GM12874 (cell line): ENCODE results near the gene INPP5A.

Experiments used
- CTCF ChIP-seq: IDR thresholded peaks from 2 replicates; pipeline ENCODE4 v1.5.1; 2011; ENCODE audit warnings: low read depth, mild to moderate bottlenecking, control low read depth, low read length, moderate library complexity; ENCODE audit not compliant: insufficient read depth

INPP5A gene

GRCh38 chr10:132743925-132744490 lies 206.4 kb downstream of the INPP5A start:
- no peak for TF ChIP-seq CTCF

- TF ChIP-seq CTCF = no peak
Observed at GRCh38 chr10:132744839-132745238, 207.3 kb downstream of the INPP5A start.

GRCh38 chr10:132745511-132745910 lies 207.9 kb downstream of the INPP5A start:
- no peak for TF ChIP-seq CTCF

GRCh38 chr10:132745971-132746370 lies 208.4 kb downstream of the INPP5A start:
- no peak for TF ChIP-seq CTCF

GRCh38 chr10:132746386-132746785 lies 208.8 kb downstream of the INPP5A start:
- no peak for TF ChIP-seq CTCF

- TF ChIP-seq CTCF = no peak
Observed at GRCh38 chr10:132746801-132747625, 209.4 kb downstream of the INPP5A start.

- no peak for TF ChIP-seq CTCF
Observed at GRCh38 chr10:132748135-132748534, 210.5 kb downstream of the INPP5A start.
